Activated B cell treated with CpG ODN at 0.5 μM for 24 hours (primary cell): ENCODE results near the gene CHST15. TPM values are rescaled to one million over a fixed set of nuclear protein-coding genes. Genes with fewer than 3 reads are reported as not detected.

Experiments
- ATAC-seq: fragments of 200-7000 bp; cut with Tn5 transposase; one replicate; pipeline ENCODE4 v1.10.0; 2021; ENCODE audit warnings: low read depth, mild to moderate bottlenecking, moderate library complexity
- CTCF ChIA-PET: fragments of 350-600 bp; sonication (Branson Sonifier 250); formaldehyde crosslinking; loops from one replicate; lab custom pipeline; 2021; ENCODE audit warnings: antibody characterized with exemption; lab: Charles Lee
- POLR2A ChIA-PET: fragments of 350-600 bp; sonication (Branson Sonifier 250); formaldehyde crosslinking; loops from one replicate; lab custom pipeline; 2021; ENCODE audit warnings: antibody characterized with exemption; lab: Charles Lee
- DNase-seq: peaks from one replicate; pipeline ENCODE4 v3.0.0; 2022
- H3K27ac Mint-ChIP-seq: one replicate; pipeline ENCODE4 v1.8.0; 2020; ENCODE audit warnings: mixed read lengths
- H3K27me3 Mint-ChIP-seq: one replicate; pipeline ENCODE4 v1.8.0; 2021; ENCODE audit warnings: mixed read lengths
- H3K36me3 Mint-ChIP-seq: one replicate; pipeline ENCODE4 v1.8.0; 2021; ENCODE audit warnings: low read depth, mixed read lengths
- H3K4me1 Mint-ChIP-seq: one replicate; pipeline ENCODE4 v1.8.0; 2021; ENCODE audit warnings: mixed read lengths
- H3K4me3 Mint-ChIP-seq: one replicate; pipeline ENCODE4 v1.8.0; 2020; ENCODE audit warnings: mild to moderate bottlenecking, mixed read lengths
- H3K9me3 Mint-ChIP-seq: one replicate; pipeline ENCODE4 v1.8.0; 2020; ENCODE audit warnings: mixed read lengths
- intact Hi-C: fragments of 100-400 bp; cut with micrococcal nuclease; formaldehyde crosslinking; loops from one replicate; pipeline ENCODE4 v1.15.1; 2024
- total RNA-seq: library from RNA; stranded (reverse); gene quantifications from 2 replicates; pipeline ENCODE4 v1.2.3, GENCODE V29; 2022
- TF ChIP-seq, protein P1 (sequence below): fragments of 200-600 bp; IDR thresholded peaks from one replicate; pipeline ENCODE4 v1.8.0; 2022; ENCODE audit warnings: antibody characterized with exemption, mild to moderate bottlenecking

CHST15 gene
- total RNA-seq, 1 donor from 2014 or later, result 13.8 TPM

DNA sequence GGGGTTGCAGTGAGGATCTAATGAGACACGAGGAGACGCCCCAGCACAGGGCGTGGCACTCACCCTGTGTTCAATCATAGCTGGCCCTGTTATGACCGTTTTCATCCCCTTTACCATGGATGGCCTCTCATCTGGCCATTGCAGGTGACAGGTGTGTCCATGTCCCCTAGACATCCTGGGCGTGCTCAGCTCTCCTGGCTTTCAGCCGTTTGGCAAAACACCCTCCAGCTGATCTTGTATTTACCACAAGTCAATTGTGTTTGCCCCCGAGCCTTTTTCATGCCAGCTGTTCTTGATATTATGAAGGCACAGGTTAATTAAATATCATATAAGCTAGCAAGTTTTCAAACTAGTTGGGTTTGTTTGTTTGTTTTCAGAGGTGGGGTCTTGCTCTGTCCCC, 97.1 kb downstream of the CHST15 start:
- Mint-ChIP-seq H3K27me3 (peaks cover 23% of the 10 kb centered on the region), H3K36me3 (no peaks in the 10 kb centered on the region), H3K4me1 (peaks cover 39% of the 10 kb centered on the region), H3K4me3 (no peak overlapping the region), H3K27ac (no peak overlapping the region), H3K9me3 (no peaks in the 10 kb centered on the region)
- TF ChIP-seq, protein P1, sequence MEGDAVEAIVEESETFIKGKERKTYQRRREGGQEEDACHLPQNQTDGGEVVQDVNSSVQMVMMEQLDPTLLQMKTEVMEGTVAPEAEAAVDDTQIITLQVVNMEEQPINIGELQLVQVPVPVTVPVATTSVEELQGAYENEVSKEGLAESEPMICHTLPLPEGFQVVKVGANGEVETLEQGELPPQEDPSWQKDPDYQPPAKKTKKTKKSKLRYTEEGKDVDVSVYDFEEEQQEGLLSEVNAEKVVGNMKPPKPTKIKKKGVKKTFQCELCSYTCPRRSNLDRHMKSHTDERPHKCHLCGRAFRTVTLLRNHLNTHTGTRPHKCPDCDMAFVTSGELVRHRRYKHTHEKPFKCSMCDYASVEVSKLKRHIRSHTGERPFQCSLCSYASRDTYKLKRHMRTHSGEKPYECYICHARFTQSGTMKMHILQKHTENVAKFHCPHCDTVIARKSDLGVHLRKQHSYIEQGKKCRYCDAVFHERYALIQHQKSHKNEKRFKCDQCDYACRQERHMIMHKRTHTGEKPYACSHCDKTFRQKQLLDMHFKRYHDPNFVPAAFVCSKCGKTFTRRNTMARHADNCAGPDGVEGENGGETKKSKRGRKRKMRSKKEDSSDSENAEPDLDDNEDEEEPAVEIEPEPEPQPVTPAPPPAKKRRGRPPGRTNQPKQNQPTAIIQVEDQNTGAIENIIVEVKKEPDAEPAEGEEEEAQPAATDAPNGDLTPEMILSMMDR, result no peak
- ChIA-PET CTCF (interaction anchor here (0.7 to 7.1 kb wide), 28 partner anchors 9 to 752 kb away, joined by 3 to 287 read pairs (median 4); partner anchors contain the start of gene FAM53B), POLR2A (interaction anchor here (1.5 to 2.2 kb wide), 2 partner anchors 96 to 392 kb away, joined by 6 to 8 read pairs; partner anchors contain the start of gene CHST15)
- DNase-seq (no peak), ATAC-seq (no peak)
- intact Hi-C loops, result loop anchor here (10.0 kb wide), 1 partner anchor 838 kb away; no protein-coding TSS in a partner anchor

- POLR2A ChIA-PET, result interaction anchor here (1.5 to 2.2 kb wide), 3 partner anchors 97 to 393 kb away, joined by 6 to 14 read pairs (median 8); partner anchors contain the start of gene CHST15
- TF ChIP-seq, protein P1, result no peak
- peak overlapping the region; percentile 73 for H3K4me3 Mint-ChIP-seq
- peak; percentile 70 for ATAC-seq
- peaks cover 29% of the 10 kb centered on the region for H3K27me3 Mint-ChIP-seq
- intact Hi-C loops, result loop anchor here (1.0 to 10.0 kb wide), 5 partner anchors 29 to 839 kb away; partner anchors contain the start of gene CHST15
- CTCF ChIA-PET, result interaction anchor here (0.8 to 7.1 kb wide), 33 partner anchors 8 to 753 kb away, joined by 3 to 287 read pairs (median 5); partner anchors contain the start of gene FAM53B
- H3K36me3 Mint-ChIP-seq, result no peaks in the 10 kb centered on the region
- H3K27ac Mint-ChIP-seq, result no peak overlapping the region
- peak; percentile 31 for DNase-seq
- peaks cover 42% of the 10 kb centered on the region for H3K4me1 Mint-ChIP-seq
- H3K9me3 Mint-ChIP-seq, result no peaks in the 10 kb centered on the region
These were observed 97.8 kb downstream of the CHST15 start for GRCh38 chr10:123995461-123996131.

- Mint-ChIP-seq H3K4me3 (peak overlapping the region; percentile 73), H3K4me1 (peaks cover 42% of the 10 kb centered on the region), H3K9me3 (no peaks in the 10 kb centered on the region), H3K27ac (no peak overlapping the region), H3K27me3 (peaks cover 34% of the 10 kb centered on the region), H3K36me3 (no peaks in the 10 kb centered on the region)
- POLR2A ChIA-PET, result interaction anchor here (2.0 to 2.2 kb wide), 2 partner anchors 97 to 394 kb away, joined by 8 to 14 read pairs; partner anchors contain the start of gene CHST15
- ATAC-seq, result no peak
- TF ChIP-seq, protein P1, result no peak
- no peak for DNase-seq
- CTCF ChIA-PET, result interaction anchor here (0.7 to 7.1 kb wide), 43 partner anchors 8 to 863 kb away, joined by 3 to 287 read pairs (median 4); partner anchors contain the start of genes FAM53B and LHPP
- intact Hi-C loops, result loop anchor here (1.0 to 10.0 kb wide), 5 partner anchors 30 to 840 kb away; partner anchors contain the start of gene CHST15
These were observed 98.3 kb downstream of the CHST15 start for GRCh38 chr10:123995082-123995460.

GRCh38 chr10:123994417-123995081, 98.8 kb downstream of the CHST15 start:
- TF ChIP-seq, protein P1, result peak; percentile 91
- Mint-ChIP-seq H3K9me3 (peaks cover 3% of the 10 kb centered on the region), H3K36me3 (no peaks in the 10 kb centered on the region), H3K27me3 (peaks cover 38% of the 10 kb centered on the region), H3K4me1 (peaks cover 42% of the 10 kb centered on the region), H3K4me3 (peak overlapping the region; percentile 73), H3K27ac (no peak overlapping the region)
- CTCF ChIA-PET, result interaction anchor here (0.7 to 7.1 kb wide), 41 partner anchors 9 to 863 kb away, joined by 3 to 287 read pairs (median 4); partner anchors contain the start of genes FAM53B and LHPP
- ATAC-seq (peak; percentile 85), DNase-seq (peak; percentile 89)
- POLR2A ChIA-PET, result interaction anchor here (2.0 kb wide), 1 partner anchor 394 kb away, joined by 14 read pairs; no protein-coding TSS in a partner anchor
- intact Hi-C loops, result loop anchor here (1.0 to 10.0 kb wide), 11 partner anchors 30 to 840 kb away; partner anchors contain the start of gene CHST15
